H1 (cell line): ENCODE results near the gene EPB41L4A. TPM values are rescaled to one million over a fixed set of nuclear protein-coding genes. Genes with fewer than 3 reads are reported as not detected.

ENCODE experiments used
- FOSL1 ChIP-seq: IDR thresholded peaks from 2 replicates; pipeline ENCODE4 v1.6.1; 2011; ENCODE audit warnings: mild to moderate bottlenecking, low read depth, low read length, moderate library complexity; ENCODE audit not compliant: insufficient read depth
- NANOG ChIP-seq: IDR thresholded peaks from 2 replicates; pipeline ENCODE4 v1.6.1; 2011; ENCODE audit warnings: low read length, low read depth, mild to moderate bottlenecking, inconsistent platforms; ENCODE audit not compliant: insufficient read depth, poor library complexity, severe bottlenecking
- SP1 ChIP-seq: IDR thresholded peaks from 2 replicates; pipeline ENCODE4 v1.6.1; 2011; ENCODE audit warnings: low read depth, low read length
- polyA plus RNA-seq, 7 experiments: library from polyadenylated mRNA; depleted of rRNA in 3 of 7; stranded (reverse) in 5 of 7; unstranded in 2 of 7; fragments of >200 nt in 5 of 7; fragments of 200-250 nt in 2 of 7; gene quantifications; 1 replicate in 5 of 7; 2 replicates in 1 of 7; 4 replicates in 1 of 7; pipeline versions ENCODE4 v1.2.1 to v1.2.3, GENCODE V29; 2011 to 2013; ENCODE audit warnings: missing spikeins in 2 of 7, mixed read lengths in 2 of 7
- total RNA-seq: library from RNA; stranded (reverse); fragmentation: NEBNext Ultra II Directional; extraction: Animal tissue kit (Norgen Biotek cat#: 25700); gene quantifications from 2 replicates; pipeline ENCODE4 v1.2.1, GENCODE V29; 2021

The EPB41L4A gene
- total and polyA plus RNA-seq, 2 of the 8 experiments (the other 6 are each of a cell fraction or from before 2014, with no cell fraction given) = 1.6 to 4.6 TPM

- TF ChIP-seq NANOG (no peak), FOSL1 (no peak), SP1 (no peak)
- TF ChIP-seq, all 59 proteins: peak for 0
These were observed 106.5 kb downstream of the EPB41L4A start (continued) for GRCh38 chr5:112312295-112313275.
